Stimulated activated CD8-positive, alpha-beta memory T cell treated with anti-CD3 and anti-CD28 coated beads, Interleukin-12 subunit alpha, Interleukin-12 subunit beta, amount 100 ng/mL, for 24 hours (primary cell): ENCODE results near the gene FAM43B.

ENCODE experiments used
- DNase-seq: peaks from one replicate; pipeline ENCODE4 v3.0.0-alpha.2; 2020; ENCODE audit errors: extremely low read depth

The FAM43B gene

DNA sequence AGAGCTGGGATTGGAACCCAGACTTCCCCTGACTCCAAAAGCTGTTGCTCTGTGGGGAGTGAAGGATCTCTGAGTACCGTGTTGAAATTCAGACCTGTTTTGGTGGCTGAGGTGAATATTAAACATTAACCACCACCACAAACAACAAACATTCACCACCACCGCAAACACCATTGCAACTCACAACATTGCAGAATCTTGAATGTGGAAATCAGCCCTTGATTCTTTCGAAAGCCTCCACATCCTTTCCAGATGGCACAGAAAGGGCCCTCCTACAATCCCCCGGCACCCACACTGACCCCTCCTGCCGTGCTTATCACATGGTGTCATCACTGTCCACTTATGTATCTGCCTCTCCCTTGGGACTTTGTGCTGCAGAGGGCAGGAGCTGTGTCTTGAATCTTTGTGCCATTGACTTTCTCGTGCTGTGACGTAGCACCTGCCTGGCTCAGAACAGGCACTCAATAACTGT is 38.0 kb downstream of the FAM43B start:
- DNase-seq, result no peak

DNA sequence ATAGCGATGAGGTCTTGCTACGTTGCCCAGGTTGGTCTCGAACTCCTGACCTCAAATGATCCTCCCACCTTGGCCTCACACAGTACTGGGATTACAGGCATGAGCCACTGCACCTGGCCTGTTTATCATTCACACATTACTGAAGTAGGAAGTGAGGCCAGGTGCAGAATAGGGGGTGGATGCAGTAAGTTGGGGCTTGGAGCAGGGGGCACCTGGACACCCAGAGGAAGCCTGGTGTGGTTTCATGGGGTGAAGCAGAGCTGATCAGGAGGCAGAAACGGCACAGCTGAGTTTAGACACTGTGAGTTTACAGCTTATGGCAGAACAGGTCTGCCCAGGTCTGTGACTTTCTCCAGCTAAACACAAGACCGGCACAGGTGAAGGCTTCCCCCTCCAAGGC is 41.4 kb downstream of the FAM43B start:
- no peak for DNase-seq

DNA sequence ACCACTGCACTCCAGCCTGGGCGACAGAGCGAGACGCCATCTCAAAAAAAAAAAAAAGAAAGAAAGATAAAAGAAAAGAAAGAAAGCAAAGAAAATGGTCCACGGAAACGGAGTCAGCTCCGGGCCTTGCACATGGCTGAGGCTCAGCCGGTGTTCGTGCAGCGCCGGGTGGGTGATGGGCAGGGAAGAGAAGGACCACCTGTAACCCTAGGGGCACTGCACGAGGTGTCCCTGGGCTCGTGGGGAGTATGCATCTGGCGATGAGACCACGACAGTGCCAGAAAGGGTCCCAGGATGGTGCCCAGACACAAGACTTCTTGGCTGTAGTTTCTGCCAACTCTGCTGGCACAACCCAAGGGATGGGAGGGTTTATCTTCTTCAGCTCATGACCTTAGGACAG is 42.4 kb downstream of the FAM43B start:
- no peak for DNase-seq

DNA sequence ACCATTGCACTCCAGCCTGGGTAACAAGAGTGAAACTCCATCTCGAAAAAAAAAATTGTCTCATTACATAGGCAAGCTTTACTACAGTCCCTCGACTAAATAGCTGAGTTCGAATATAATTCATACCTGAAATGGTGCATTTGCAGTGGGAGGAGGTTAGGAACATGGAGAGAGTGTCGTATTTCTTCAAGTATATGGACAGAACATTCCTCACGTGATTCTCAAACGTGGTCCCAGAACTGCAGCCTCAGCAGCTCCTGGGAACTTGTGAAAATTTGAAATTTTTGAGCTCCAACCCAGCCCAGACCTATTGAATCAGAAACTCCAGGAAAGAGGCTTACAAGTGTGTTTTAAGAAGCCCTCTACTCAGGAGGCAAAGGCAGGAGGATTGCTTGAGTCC is 43.7 kb downstream of the FAM43B start:
- DNase-seq, result no peak

DNA sequence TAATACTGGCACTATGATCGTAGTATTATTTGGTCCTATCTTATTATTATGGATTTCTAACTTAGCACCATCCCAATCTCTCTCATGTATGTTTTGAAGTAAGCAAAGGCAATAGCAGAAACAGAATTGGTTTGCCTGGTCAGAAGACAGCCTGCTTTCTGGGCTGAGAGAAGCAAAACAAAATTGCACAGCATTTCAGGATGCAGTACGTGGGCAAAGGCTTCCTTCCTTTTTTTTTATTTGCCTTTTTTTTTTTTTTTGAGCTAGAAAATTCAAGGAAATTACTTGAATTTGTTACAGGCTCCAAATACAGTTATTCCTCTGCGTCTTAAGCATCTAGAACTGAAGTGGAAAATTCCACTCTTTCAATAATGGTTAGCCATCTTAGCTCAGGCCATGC is 45.3 kb downstream of the FAM43B start:
- DNase-seq, result no peak

DNA sequence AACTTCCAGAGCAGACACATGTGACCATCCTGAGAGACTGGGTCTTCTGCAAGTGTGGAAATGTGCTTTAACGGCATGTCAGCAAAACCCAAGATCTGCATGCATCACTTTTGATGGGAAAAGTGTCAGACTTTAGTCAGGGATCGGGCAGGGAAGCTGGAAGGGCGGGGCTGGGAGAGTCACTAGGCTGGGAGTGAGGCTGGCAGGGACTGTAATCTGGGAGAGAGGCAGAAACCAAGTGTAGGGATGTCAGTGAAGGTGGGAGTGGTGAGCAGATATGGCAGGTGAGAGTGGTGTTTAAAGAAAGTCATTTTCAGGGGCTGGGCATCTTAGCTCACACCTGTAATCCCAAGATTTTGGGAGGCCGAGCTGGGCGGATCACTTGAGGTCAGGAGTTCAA is 47.8 kb downstream of the FAM43B start:
- no peak for DNase-seq

DNA sequence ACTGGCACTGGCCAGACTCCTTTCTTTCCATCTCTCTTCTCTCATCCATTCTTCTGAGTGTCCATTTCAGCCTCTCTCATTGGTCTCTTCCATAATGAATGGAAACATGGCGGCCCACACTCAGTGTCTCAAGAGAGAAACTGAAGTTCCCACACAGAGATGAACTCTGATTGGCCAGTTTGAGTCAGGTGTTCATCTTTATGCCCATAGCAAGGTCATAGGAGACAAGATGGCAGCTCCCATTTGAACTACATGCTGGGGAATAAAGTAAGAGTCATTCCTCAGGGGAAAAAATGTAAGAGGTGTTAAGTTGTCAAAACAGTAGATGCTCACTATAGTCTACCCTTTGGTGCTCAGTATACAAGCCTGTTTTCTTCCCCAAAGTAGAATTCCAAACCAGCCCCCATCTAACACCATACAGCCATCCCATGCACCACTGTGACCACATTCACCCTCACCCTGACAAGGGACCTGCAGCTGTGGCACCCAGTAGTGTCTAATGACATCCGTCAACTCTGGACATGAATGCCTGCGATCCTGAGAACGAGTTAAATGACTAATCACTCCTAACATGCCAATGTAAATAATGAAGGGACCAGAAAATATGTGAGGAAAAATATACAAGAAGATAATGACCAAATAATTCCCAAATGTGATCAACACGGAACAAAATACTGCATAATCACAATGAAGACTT is 48.9 kb downstream of the FAM43B start:
- DNase-seq, result no peak

DNA sequence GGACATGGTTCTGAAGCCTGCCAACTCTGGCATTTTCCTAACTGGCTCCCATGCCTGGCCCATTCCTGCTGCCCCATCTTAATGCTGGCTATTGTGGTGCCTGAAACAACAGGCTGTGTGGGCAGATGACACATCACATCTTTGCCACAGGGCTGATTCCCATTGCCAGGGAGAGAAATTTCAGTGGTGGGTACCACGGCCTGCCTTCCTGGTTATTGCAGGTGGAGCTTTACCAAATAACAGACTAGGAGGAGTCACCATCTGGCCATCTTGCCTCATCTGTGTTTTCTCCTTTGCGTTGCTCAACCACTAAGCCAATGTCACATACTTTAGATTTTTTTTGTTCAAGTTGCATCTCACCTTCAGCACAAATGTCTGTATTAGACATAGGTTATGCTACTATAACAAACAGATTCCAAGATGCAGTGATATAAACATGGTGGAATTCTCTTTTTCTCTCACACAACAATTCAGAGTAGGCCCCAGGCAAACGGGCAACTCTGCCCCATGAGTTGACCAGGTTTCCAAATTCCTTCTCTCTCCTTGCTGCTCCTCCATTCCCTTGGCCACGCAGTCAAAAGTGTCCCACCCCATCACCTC is 50.6 kb downstream of the FAM43B start:
- no peak for DNase-seq

DNA sequence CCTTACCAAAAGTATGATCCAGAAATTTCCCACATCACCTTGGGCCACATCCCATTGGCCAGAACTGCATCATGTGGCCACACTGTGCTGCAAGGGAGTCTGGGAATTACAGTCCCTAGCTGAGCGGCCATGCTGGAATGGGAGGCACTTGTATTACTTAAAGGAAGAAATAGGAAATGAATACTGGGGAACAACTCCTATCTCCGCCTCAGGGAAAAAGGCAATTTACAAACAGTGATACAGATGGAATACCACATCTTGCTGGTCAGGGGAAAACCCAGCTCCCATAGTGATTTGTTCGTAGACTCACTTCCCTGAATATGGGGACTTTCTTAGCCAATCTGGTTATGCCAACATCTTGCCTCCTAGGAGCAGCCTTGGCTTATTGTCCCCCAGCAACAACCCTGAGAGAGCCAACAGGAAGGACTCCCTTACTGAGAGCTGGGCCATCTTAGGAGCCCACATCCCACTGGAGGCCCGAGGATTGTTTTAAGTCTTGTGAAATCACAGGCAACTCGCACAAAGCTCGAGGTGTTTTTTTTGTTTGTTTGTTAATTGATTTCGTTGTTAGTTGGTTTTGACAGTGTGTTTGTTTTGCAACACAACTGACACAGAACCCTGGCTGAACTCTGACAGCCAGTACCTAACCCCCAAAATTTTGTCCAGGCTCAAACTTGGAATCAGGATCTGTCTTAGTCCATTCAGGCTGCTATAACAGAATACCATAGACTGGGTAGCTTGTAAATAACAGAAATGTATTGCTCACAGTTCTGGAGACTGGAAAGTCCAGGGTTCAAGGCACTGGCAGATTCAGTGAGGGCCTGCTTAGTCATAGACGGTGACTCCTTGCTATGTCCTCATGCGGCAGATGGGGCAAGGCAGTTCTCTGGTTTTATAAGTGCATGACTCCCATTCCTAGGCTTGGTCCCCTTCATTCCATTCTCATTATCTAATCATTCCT is 51.4 kb downstream of the FAM43B start:
- DNase-seq, result no peak
